ENCODE results near the gene C12orf42.
A peak's percentile ranks its signal among the peaks of the same experiment; 100 is the strongest.

C12orf42 gene

DNA sequence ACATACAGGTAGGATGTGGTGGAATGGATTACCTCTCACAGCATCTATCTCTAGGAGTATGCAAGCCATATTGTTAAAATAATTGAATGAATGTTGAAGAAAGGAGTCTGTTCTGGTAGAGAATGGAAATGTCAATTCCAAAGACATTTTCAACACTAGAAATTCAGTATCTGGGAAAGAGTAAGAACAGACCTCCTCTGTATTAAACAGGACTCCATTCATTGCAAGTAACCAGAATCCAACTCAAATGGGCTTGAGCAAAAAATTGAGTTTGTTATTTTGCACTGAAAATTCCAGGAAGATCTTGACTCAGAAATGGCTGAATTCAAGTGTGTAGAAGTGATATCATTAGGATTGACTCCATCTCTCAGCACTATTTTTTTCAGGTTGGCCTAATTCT lies 168.1 kb downstream of the C12orf42 start:
- Histone ChIP-seq H3K4me1 (ENCODE audit: insufficient read depth, low read length, severe bottlenecking) (no peaks in the 10 kb centered on the region), H3K4me2 (ENCODE audit: low read length) (no peak overlapping the region), H3K9me2 (ENCODE audit: low read depth, low read length) (no peaks in the 10 kb centered on the region), H3K4me3 (ENCODE audit: low read depth, low read length, poor library complexity, severe bottlenecking) (no peak overlapping the region), H3K27me3 (ENCODE audit: insufficient read depth, low read length) (no peaks in the 10 kb centered on the region), H3K9me3 (ENCODE audit: low read length) (no peaks in the 10 kb centered on the region), H3K9ac (ENCODE audit: low read length) (no peak overlapping the region), H4K20me1 (ENCODE audit: insufficient read depth, low read length) (no peaks in the 10 kb centered on the region), H3K27ac (ENCODE audit: low read depth, low read length, poor library complexity, severe bottlenecking) (no peak overlapping the region), H3F3A (ENCODE audit: insufficient read depth, low read length) (no peaks in the 10 kb centered on the region), H3K36me3 (ENCODE audit: insufficient read depth, low read length) (no peaks in the 10 kb centered on the region), H2AFZ (ENCODE audit: low read length) (no peak overlapping the region), H3K79me2 (ENCODE audit: insufficient read depth, low read length) (no peaks in the 10 kb centered on the region)
- TF ChIP-seq EZH2 (IDR thresholded peaks at IDR 0.05; ENCODE audit: borderline replicate concordance, low read length) = no peak
- TF ChIP-seq, protein P1, sequence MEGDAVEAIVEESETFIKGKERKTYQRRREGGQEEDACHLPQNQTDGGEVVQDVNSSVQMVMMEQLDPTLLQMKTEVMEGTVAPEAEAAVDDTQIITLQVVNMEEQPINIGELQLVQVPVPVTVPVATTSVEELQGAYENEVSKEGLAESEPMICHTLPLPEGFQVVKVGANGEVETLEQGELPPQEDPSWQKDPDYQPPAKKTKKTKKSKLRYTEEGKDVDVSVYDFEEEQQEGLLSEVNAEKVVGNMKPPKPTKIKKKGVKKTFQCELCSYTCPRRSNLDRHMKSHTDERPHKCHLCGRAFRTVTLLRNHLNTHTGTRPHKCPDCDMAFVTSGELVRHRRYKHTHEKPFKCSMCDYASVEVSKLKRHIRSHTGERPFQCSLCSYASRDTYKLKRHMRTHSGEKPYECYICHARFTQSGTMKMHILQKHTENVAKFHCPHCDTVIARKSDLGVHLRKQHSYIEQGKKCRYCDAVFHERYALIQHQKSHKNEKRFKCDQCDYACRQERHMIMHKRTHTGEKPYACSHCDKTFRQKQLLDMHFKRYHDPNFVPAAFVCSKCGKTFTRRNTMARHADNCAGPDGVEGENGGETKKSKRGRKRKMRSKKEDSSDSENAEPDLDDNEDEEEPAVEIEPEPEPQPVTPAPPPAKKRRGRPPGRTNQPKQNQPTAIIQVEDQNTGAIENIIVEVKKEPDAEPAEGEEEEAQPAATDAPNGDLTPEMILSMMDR (IDR thresholded peaks at IDR 0.05; ENCODE audit: low read length) = no peak

DNA sequence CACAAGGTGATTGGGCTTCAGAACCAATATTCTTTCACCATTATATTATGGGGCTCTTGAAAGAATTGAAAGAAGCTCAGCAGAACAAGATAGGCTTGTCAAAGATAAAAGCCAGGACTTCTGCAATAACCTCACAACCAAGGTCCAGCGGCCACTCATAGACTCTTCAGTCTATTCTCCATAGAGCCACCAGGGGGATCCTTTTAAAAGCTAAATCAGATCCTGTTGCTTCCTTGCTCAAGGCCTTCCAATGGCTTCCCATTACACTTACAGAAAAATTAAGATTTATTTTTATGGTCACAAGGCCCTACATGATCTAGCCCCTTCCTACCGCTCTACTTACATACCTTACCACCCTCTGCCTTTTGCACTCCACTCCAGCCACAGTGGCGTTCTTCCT lies 169.6 kb downstream of the C12orf42 start:
- TF ChIP-seq EZH2 (IDR thresholded peaks at IDR 0.05; ENCODE audit: borderline replicate concordance, low read length) = no peak
- TF ChIP-seq, protein P1 (IDR thresholded peaks at IDR 0.05; ENCODE audit: low read length) = peak; percentile 25; the same call in 1 of the 2 replicates
- H3K9me2 ChIP-seq (ENCODE audit: low read depth, low read length) = no peaks in the 10 kb centered on the region
- H3K4me1 ChIP-seq (ENCODE audit: insufficient read depth, low read length, severe bottlenecking) = no peaks in the 10 kb centered on the region
- H3K36me3 ChIP-seq (ENCODE audit: insufficient read depth, low read length) = no peaks in the 10 kb centered on the region
- no peaks in the 10 kb centered on the region for H3K79me2 ChIP-seq (ENCODE audit: insufficient read depth, low read length)
- no peaks in the 10 kb centered on the region for H3F3A ChIP-seq (ENCODE audit: insufficient read depth, low read length)
- no peak overlapping the region for H3K27ac ChIP-seq (ENCODE audit: low read depth, low read length, poor library complexity, severe bottlenecking)
- H3K9me3 ChIP-seq (ENCODE audit: low read length) = no peaks in the 10 kb centered on the region
- H4K20me1 ChIP-seq (ENCODE audit: insufficient read depth, low read length) = no peaks in the 10 kb centered on the region
- no peak overlapping the region for H3K4me3 ChIP-seq (ENCODE audit: low read depth, low read length, poor library complexity, severe bottlenecking)
- no peaks in the 10 kb centered on the region for H3K27me3 ChIP-seq (ENCODE audit: insufficient read depth, low read length)
- no peak overlapping the region for H2AFZ ChIP-seq (ENCODE audit: low read length)
- no peak overlapping the region for H3K4me2 ChIP-seq (ENCODE audit: low read length)
- no peak overlapping the region for H3K9ac ChIP-seq (ENCODE audit: low read length)

DNA sequence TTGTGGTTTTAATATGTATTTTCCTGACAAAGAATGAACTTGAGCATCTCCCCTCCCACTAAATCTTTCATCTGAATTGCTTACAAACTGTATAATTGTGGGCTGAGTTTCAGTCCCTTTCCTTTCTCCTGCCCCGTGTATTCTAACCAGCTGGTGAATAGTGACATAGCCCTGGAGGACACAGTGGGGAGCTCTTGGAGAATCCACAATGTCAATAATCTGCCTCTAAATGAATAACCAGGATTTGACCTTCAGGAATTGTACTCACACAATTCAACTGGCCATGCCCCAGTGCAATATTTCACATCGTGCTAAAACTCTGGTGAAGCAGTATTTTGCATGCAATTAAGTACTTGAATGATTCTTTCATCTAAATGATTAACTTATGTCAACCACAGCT lies 177.2 kb downstream of the C12orf42 start:
- H3K9me2 ChIP-seq (ENCODE audit: low read depth, low read length) = no peaks in the 10 kb centered on the region
- H2AFZ ChIP-seq (ENCODE audit: low read length) = no peak overlapping the region
- H3K4me2 ChIP-seq (ENCODE audit: low read length) = no peak overlapping the region
- no peak overlapping the region for H3K27ac ChIP-seq (ENCODE audit: low read depth, low read length, poor library complexity, severe bottlenecking)
- TF ChIP-seq, protein P1 (IDR thresholded peaks at IDR 0.05; ENCODE audit: low read length) = no peak
- no peak for TF ChIP-seq EZH2 (IDR thresholded peaks at IDR 0.05; ENCODE audit: borderline replicate concordance, low read length)
- H4K20me1 ChIP-seq (ENCODE audit: insufficient read depth, low read length) = no peaks in the 10 kb centered on the region
- no peak overlapping the region for H3K4me3 ChIP-seq (ENCODE audit: low read depth, low read length, poor library complexity, severe bottlenecking)
- no peak overlapping the region for H3K9ac ChIP-seq (ENCODE audit: low read length)
- H3K27me3 ChIP-seq (ENCODE audit: insufficient read depth, low read length) = no peaks in the 10 kb centered on the region
- no peaks in the 10 kb centered on the region for H3K36me3 ChIP-seq (ENCODE audit: insufficient read depth, low read length)
- no peaks in the 10 kb centered on the region for H3K4me1 ChIP-seq (ENCODE audit: insufficient read depth, low read length, severe bottlenecking)
- H3F3A ChIP-seq (ENCODE audit: insufficient read depth, low read length) = no peaks in the 10 kb centered on the region
- H3K9me3 ChIP-seq (ENCODE audit: low read length) = no peaks in the 10 kb centered on the region
- no peaks in the 10 kb centered on the region for H3K79me2 ChIP-seq (ENCODE audit: insufficient read depth, low read length)
